ENCODE measurements around the gene ARRDC2.
A peak's percentile ranks its signal among the peaks of the same experiment; 100 is the strongest.

Gene ARRDC2

DNA sequence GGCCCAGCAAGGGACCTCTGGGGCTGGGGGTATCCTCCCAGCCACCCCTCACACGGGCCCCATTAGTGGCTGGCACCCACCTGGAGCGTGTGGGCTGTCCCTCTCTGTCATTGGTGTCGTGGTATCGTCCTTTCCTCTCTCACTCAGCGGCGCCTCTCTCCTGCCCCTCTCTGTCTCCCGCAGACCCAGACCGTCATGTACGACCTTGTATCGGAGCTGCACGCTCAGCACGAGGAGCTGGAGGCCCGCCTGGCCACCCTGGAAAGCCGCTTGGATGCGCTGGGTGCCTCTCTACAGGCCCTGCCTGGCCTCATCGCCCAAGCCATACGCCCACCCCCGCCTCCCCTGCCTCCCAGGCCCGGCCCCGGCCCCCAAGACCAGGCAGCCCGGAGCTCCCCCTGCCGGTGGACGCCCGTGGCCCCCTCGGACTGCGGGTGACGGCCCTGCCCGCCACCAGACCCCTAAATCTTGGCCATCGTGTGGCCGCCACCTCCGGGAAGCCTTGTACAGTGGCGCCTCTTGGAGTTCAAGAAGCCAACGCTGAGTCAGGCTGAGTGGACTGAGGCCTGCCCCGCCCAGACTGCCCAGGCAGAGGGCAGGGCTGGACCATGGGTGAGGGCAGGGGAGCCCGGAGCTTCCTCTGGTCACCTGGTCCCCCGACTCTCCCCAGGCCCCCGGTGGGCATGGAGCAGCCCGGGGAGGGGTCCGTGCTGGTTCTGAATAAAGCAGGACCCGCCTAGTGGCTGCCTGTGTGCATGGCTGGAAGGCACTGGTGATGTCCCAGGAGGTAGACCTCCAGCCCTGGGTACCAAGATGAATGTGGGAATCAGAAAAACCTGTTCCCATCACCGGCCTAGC, 9.8 kb upstream of the ARRDC2 start:
- no peak for DNase-seq (ENCODE audit: low read depth)
- no peak for TF ChIP-seq CTCF (IDR thresholded peaks at IDR 0.05; ENCODE audit: low read depth, low read length)
- no peak for TF ChIP-seq POLR2A (IDR thresholded peaks at IDR 0.05; ENCODE audit: extremely low read depth, insufficient read length)
- TF ChIP-seq MYC (IDR thresholded peaks at IDR 0.05; ENCODE audit: low read depth, low read length) = no peak
- no peak for TF ChIP-seq MAX (IDR thresholded peaks at IDR 0.05; ENCODE audit: low read depth, low read length)
- H3K4me3 ChIP-seq (ENCODE audit: low read depth, low read length) = no peak overlapping the region

DNA sequence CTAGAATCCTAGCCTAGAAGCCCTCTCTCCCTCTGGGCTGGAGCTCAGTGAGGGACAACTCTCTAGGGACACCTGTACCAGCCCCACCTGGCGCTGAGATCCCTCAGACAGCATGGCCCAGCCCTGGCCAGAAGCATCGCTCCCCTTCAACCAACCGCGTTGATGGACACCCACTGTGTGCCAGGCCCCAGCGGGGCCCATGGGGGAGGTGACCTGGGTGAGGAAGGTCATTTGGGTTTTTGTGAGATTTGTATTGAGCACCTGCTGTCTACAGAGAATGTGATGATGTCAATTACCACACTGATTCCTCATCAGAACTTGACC, 9.2 kb upstream of the ARRDC2 start:
- DNase-seq (ENCODE audit: low read depth) = no peak
- H3K4me3 ChIP-seq (ENCODE audit: low read depth, low read length) = no peak overlapping the region
- TF ChIP-seq MAX (IDR thresholded peaks at IDR 0.05; ENCODE audit: low read depth, low read length) (no peak), POLR2A (IDR thresholded peaks at IDR 0.05; ENCODE audit: extremely low read depth, insufficient read length) (no peak), CTCF (IDR thresholded peaks at IDR 0.05; ENCODE audit: low read depth, low read length) (no peak), MYC (IDR thresholded peaks at IDR 0.05; ENCODE audit: low read depth, low read length) (no peak)

DNA sequence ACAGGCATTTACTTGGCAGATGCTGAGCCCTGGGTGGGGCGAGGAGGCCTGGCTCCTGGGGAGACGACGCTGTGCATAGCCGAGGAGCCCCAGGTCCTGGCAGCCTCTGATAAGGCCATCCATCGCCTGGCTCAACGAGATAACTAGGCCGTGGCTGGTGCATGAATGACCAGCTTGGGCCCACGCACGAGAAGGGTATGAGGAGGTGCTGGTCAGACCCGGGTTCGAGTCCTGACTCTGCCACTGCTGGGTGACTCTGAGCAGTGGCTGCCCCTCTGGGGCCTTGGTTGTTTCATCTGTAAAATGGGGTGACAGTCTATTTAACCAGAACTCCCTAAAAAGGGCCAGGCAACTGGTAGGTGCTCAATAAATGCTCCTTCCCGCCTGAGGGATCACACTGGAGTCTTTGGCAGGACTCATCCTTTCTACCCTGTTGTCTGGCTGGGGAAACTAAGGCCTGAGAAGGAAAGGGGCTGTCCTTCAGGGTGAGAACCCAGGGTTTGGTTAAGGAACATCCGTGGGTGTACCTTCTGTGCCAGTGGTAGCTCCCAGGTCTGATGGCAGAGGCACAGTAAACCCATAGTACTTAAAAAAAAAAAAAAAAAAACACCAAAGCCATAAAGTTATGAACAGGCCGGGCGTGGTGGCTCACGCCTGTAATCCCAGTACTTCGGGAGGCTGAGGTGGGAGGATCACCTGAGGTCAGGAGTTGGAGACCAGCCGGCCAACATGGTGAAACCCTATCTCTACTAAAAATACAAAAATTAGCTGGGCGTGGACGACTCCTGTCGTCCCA, 8.1 kb upstream of the ARRDC2 start:
- no peak for DNase-seq (ENCODE audit: low read depth)
- H3K4me3 ChIP-seq (ENCODE audit: low read depth, low read length) = no peak overlapping the region
- no peak for TF ChIP-seq MAX (IDR thresholded peaks at IDR 0.05; ENCODE audit: low read depth, low read length)
- no peak for TF ChIP-seq POLR2A (IDR thresholded peaks at IDR 0.05; ENCODE audit: extremely low read depth, insufficient read length)
- no peak for TF ChIP-seq CTCF (IDR thresholded peaks at IDR 0.05; ENCODE audit: low read depth, low read length)
- no peak for TF ChIP-seq MYC (IDR thresholded peaks at IDR 0.05; ENCODE audit: low read depth, low read length)

- DNase-seq (ENCODE audit: low read depth) = no peak
- H3K4me3 ChIP-seq (ENCODE audit: low read depth, low read length) = no peak overlapping the region
- TF ChIP-seq MYC (IDR thresholded peaks at IDR 0.05; ENCODE audit: low read depth, low read length) = no peak
- TF ChIP-seq POLR2A (IDR thresholded peaks at IDR 0.05; ENCODE audit: extremely low read depth, insufficient read length) = no peak
- no peak for TF ChIP-seq CTCF (IDR thresholded peaks at IDR 0.05; ENCODE audit: low read depth, low read length)
- no peak for TF ChIP-seq MAX (IDR thresholded peaks at IDR 0.05; ENCODE audit: low read depth, low read length)
Observed at GRCh38 chr19:18000480-18000914, 7.5 kb upstream of the ARRDC2 start.

DNA sequence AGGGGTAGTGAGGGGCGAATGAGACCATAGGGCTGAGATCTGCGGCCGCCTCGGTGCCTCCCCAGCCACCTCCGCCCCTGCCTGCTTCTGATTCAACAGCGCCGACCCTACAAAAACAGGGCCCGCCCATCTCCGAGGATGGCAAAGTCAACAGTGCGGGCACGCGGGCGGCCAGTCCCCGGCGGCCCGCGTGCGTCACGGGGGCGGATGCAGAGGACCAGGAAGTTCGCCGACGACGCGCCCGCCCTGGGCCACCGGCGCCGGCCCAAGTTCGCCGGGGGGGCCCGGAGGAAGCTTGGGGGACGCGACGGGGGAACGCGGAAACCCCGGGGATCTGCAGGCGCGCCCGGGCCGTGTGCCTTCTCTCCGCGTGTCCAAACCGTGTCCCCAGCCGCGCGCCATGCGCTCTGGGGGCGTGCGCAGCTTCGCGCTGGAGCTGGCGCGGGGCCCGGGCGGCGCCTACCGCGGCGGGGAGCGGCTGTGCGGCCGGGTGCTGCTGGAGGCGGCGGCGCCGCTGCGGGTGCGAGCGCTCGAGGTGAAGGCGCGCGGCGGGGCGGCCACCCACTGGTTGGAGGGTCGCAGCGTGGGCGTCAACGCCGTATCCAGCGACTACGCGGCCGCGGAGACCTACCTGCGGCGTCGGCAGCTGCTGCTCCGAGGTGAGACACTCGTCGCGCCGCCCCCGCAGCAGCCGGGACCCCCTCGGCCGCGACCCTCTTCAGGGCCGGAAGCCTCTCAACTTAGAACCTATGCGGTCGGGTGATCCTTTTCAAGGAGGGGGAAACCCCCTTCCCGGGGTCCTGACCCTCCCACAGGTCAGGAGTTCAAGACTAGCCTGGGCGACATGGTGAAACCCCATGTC, 6.8 kb upstream of the ARRDC2 start:
- peak; percentile 93 for DNase-seq (ENCODE audit: low read depth)
- TF ChIP-seq MAX (IDR thresholded peaks at IDR 0.05; ENCODE audit: low read depth, low read length) (peak; percentile 88), CTCF (IDR thresholded peaks at IDR 0.05; ENCODE audit: low read depth, low read length) (no peak), MYC (IDR thresholded peaks at IDR 0.05; ENCODE audit: low read depth, low read length) (peak; percentile 93), POLR2A (IDR thresholded peaks at IDR 0.05; ENCODE audit: extremely low read depth, insufficient read length) (peak; percentile 42)
- H3K4me3 ChIP-seq (ENCODE audit: low read depth, low read length) = peak overlapping the region; percentile 78

All from NB4 (cell line).